Measurements from ENCODE around the gene NRCAM. TPM values are rescaled to one million over a fixed set of nuclear protein-coding genes. Genes with fewer than 3 reads are reported as not detected.

NRCAM gene
- total and polyA plus RNA-seq, 2 of the 8 experiments (the other 6 are each of a cell fraction or from before 2014, with no cell fraction given) = 2.7 to 3.8 TPM

DNA sequence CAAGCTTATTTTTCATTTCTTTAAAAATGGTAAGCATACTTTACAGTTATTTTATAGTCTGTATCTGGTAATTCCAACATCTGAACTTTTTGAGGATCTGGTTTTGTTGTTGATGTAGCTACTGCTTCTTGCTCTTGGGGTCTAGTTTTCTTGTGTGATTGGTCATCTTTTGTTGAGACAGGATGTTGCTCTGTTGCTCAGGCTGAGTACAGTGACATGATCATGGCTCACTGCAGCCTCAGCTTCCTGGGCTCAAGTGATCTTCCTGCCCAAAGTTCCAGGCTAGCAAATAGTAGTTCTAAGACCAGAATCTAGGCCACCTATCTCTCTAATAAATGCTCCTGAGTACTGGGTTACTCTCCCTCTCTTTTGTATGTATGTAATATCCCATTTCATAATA is 75.7 kb downstream of the NRCAM start:
- Histone ChIP-seq H3K23me2 (ENCODE audit: low read depth, low read length) (no peaks in the 10 kb centered on the region), H4K5ac (ENCODE audit: insufficient read length, low read depth, low read length) (no peak overlapping the region), H2BK5ac (ENCODE audit: low read depth, low read length) (no peak overlapping the region), H3K4me2 (ENCODE audit: insufficient read depth in 1 of 2, low read depth in 2 of 2, low read length in 2 of 2) (no peak overlapping the region), H3K18ac (ENCODE audit: extremely low read depth, low read length) (no peak overlapping the region), H2BK15ac (ENCODE audit: low read length) (no peak overlapping the region), H2BK120ac (replicated peaks; ENCODE audit: low read depth, low read length) (no peak overlapping the region), H2BK20ac (ENCODE audit: low read length) (no peak overlapping the region), H3K27ac (ENCODE audit: low read depth, low read length) (no peak overlapping the region), H4K8ac (ENCODE audit: extremely low read depth, insufficient read depth, low read length) (no peak overlapping the region), H3K4me3 (ENCODE audit: extremely low read depth in 1 of 4, insufficient read depth in 2 of 4, low read depth in 3 of 4, low read length in 4 of 4) (no peak overlapping the region), H2AK5ac (ENCODE audit: low read depth, low read length) (no peak overlapping the region), H3K9me3 (ENCODE audit: insufficient read depth in 2 of 2, low read depth in 1 of 2, low read length in 1 of 2) (no peaks in the 10 kb centered on the region), H3K79me1 (ENCODE audit: low read depth, low read length) (no peaks in the 10 kb centered on the region), H3K27me3 (replicated peaks in 1 of 4; ENCODE audit: control insufficient read depth in 3 of 4, extremely low read depth in 1 of 4, insufficient read depth in 3 of 4, low read length in 3 of 4) (no peaks in the 10 kb centered on the region), H3K9ac (replicated peaks in 1 of 4; ENCODE audit: extremely low read depth in 1 of 4, low read depth in 3 of 4, low read length in 3 of 4) (no peak overlapping the region), H2AFZ (ENCODE audit: low read length) (no peak overlapping the region), H3K56ac (replicated peaks; ENCODE audit: insufficient read length, low read depth, low read length) (no peak overlapping the region), H3K14ac (ENCODE audit: insufficient read length) (no peak overlapping the region), H3K36me3 (ENCODE audit: control insufficient read depth in 2 of 4, insufficient read depth in 4 of 4, low read length in 3 of 4) (no peaks in the 10 kb centered on the region), H3K23ac (ENCODE audit: insufficient read length) (no peak overlapping the region), H2BK12ac (ENCODE audit: low read depth, low read length) (no peak overlapping the region), H3K4ac (replicated peaks; ENCODE audit: insufficient read length, low read depth, low read length) (no peak overlapping the region), H3K79me2 (ENCODE audit: control insufficient read depth in 1 of 2, insufficient read depth in 2 of 2, low read length in 2 of 2) (no peaks in the 10 kb centered on the region), H4K91ac (replicated peaks; ENCODE audit: insufficient read length, low read length) (no peak overlapping the region), H3K4me1 (replicated peaks in 1 of 4; ENCODE audit: control insufficient read depth in 3 of 4, insufficient read depth in 4 of 4, low read length in 3 of 4) (no peaks in the 10 kb centered on the region), H4K20me1 (replicated peaks in 1 of 2; ENCODE audit: control insufficient read depth in 1 of 2, insufficient read depth in 2 of 2, low read length in 2 of 2) (no peaks in the 10 kb centered on the region)
- no peak for FAIRE-seq
- ChIA-PET CTCF (ENCODE audit: partially characterized antibody) (interaction anchor here (1.2 to 2.0 kb wide), 3 partner anchors 28 to 73 kb away, joined by 3 to 6 read pairs (median 3); no protein-coding TSS in a partner anchor), POLR2A (ENCODE audit: partially characterized antibody) (no interaction called here)
- no peak for DNase-seq (ENCODE audit: low read depth in 1 of 2, low spot score in 2 of 2)
- TF ChIP-seq ZNF274 (IDR thresholded peaks at IDR 0.05; ENCODE audit: borderline replicate concordance, extremely low read depth, low read length) (no peak), GTF2F1 (IDR thresholded peaks at IDR 0.05; ENCODE audit: borderline replicate concordance, low read depth, low read length) (no peak)

Data from H1 (cell line).